ENCODE data around the gene SMAD7. TPM values are rescaled to one million over a fixed set of nuclear protein-coding genes. Genes with fewer than 3 reads are reported as not detected.

Gene SMAD7
- total RNA-seq, 2 donors from 2014 or later = 34.7 to 36.8 TPM

- intact Hi-C loops (cut with DNase I) = no loop called here
- peak; percentile 70 for DNase-seq (ENCODE audit: low spot score)
Measured at GRCh38 chr18:48893608-48894600, 56.9 kb downstream of the SMAD7 start.

GRCh38 chr18:48893061-48893607, 57.6 kb downstream of the SMAD7 start:
- intact Hi-C loops (cut with DNase I) = no loop called here
- peak; percentile 14 for DNase-seq (ENCODE audit: low spot score)

GRCh38 chr18:48892146-48892855, 58.5 kb downstream of the SMAD7 start:
- peak; percentile 56 for DNase-seq (ENCODE audit: low spot score)
- intact Hi-C loops (cut with DNase I) = no loop called here

GRCh38 chr18:48891721-48892120, 59.0 kb downstream of the SMAD7 start:
- peak; percentile 26 for DNase-seq (ENCODE audit: low spot score)
- intact Hi-C loops (cut with DNase I) = no loop called here

GRCh38 chr18:48889981-48890762, 60.6 kb downstream of the SMAD7 start:
- intact Hi-C loops (cut with DNase I) = no loop called here
- DNase-seq (ENCODE audit: low spot score) = no peak

GRCh38 chr18:48889115-48889941, 61.4 kb downstream of the SMAD7 start:
- intact Hi-C loops (cut with DNase I) = no loop called here
- DNase-seq (ENCODE audit: low spot score) = peak; percentile 89

- DNase-seq (ENCODE audit: low spot score) = no peak
- intact Hi-C loops (cut with DNase I) = no loop called here
Measured at GRCh38 chr18:48888773-48889080, 62.0 kb downstream of the SMAD7 start.

- DNase-seq (ENCODE audit: low spot score) = no peak
- intact Hi-C loops (cut with DNase I) = no loop called here
Measured at GRCh38 chr18:48887905-48888772, 62.6 kb downstream of the SMAD7 start.

GRCh38 chr18:48887294-48887904, 63.4 kb downstream of the SMAD7 start:
- peak; percentile 25 for DNase-seq (ENCODE audit: low spot score)
- intact Hi-C loops (cut with DNase I) = no loop called here

GRCh38 chr18:48886520-48887293, 64.1 kb downstream of the SMAD7 start:
- intact Hi-C loops (cut with DNase I) = no loop called here

GRCh38 chr18:48885924-48886400, 64.8 kb downstream of the SMAD7 start:
- DNase-seq (ENCODE audit: low spot score) = peak; percentile 42
- intact Hi-C loops (cut with DNase I) = no loop called here

More at GRCh38 chr18:48886520-48887293, 64.1 kb downstream of the SMAD7 start:
- peak; percentile 44 for DNase-seq (ENCODE audit: low spot score)

GRCh38 chr18:48885266-48885923, 65.4 kb downstream of the SMAD7 start:
- DNase-seq (ENCODE audit: low spot score) = no peak

GRCh38 chr18:48884771-48885170, 66.0 kb downstream of the SMAD7 start:
- no peak for DNase-seq (ENCODE audit: low spot score)
- intact Hi-C loops (cut with DNase I) = no loop called here

More at GRCh38 chr18:48885266-48885923, 65.4 kb downstream of the SMAD7 start:
- intact Hi-C loops (cut with DNase I) = no loop called here

GRCh38 chr18:48884306-48884705, 66.5 kb downstream of the SMAD7 start:
- intact Hi-C loops (cut with DNase I) = no loop called here
- DNase-seq (ENCODE audit: low spot score) = peak; percentile 57

- no peak for DNase-seq (ENCODE audit: low spot score)
Measured at GRCh38 chr18:48882379-48882778, 68.4 kb downstream of the SMAD7 start.

GRCh38 chr18:48880931-48881330, 69.8 kb downstream of the SMAD7 start:
- no peak for DNase-seq (ENCODE audit: low spot score)
- intact Hi-C loops (cut with DNase I) = no loop called here

More at GRCh38 chr18:48882379-48882778, 68.4 kb downstream of the SMAD7 start:
- intact Hi-C loops (cut with DNase I) = no loop called here
